Mesenchymal stem cell (in vitro differentiated cells and primary cell): ENCODE measurements around the gene KIF6.

Experiments
- DNase-seq: peaks from one replicate; pipeline ENCODE4 v3.0.0-alpha.2; 2013
- H2AFZ ChIP-seq: one replicate; pipeline ENCODE4 v1.6.1; 2013; ENCODE audit warnings: low read depth, mild to moderate bottlenecking, control low read depth, inconsistent platforms, low read length, moderate library complexity
- H2AK5ac ChIP-seq: 2 replicates; pipeline ENCODE4 v1.6.1; 2013; ENCODE audit warnings: low read length, moderate library complexity, mild to moderate bottlenecking, inconsistent platforms; ENCODE audit not compliant: severe bottlenecking
- H2BK120ac ChIP-seq: one replicate; pipeline ENCODE4 v1.6.1; 2013; ENCODE audit warnings: low read depth, mild to moderate bottlenecking, inconsistent platforms, low read length, moderate library complexity
- H2BK12ac ChIP-seq, 2 experiments: one replicate each; pipeline ENCODE4 v1.6.1; 2013; ENCODE audit warnings: inconsistent platforms in 2 of 2, low read length in 2 of 2, mild to moderate bottlenecking in 2 of 2, moderate library complexity in 2 of 2, control low read depth in 1 of 2
- H2BK15ac ChIP-seq: one replicate; pipeline ENCODE4 v1.6.1; 2013; ENCODE audit warnings: mild to moderate bottlenecking, low read depth, inconsistent platforms; ENCODE audit not compliant: poor library complexity, severe bottlenecking
- H2BK5ac ChIP-seq: 2 replicates; pipeline ENCODE4 v1.6.1; 2013; ENCODE audit warnings: low read depth, mild to moderate bottlenecking, low read length, control low read depth, inconsistent platforms; ENCODE audit not compliant: poor library complexity, severe bottlenecking
- H3K14ac ChIP-seq, 2 experiments: one replicate each; pipeline ENCODE4 v1.6.1; 2013; ENCODE audit warnings: inconsistent platforms in 2 of 2, low read length in 2 of 2, control low read depth in 1 of 2, mild to moderate bottlenecking in 1 of 2, moderate library complexity in 1 of 2
- H3K18ac ChIP-seq, 2 experiments: one replicate each; pipeline ENCODE4 v1.6.1; 2013; ENCODE audit warnings: inconsistent platforms in 2 of 2, low read length in 2 of 2, control low read depth in 1 of 2, low read depth in 1 of 2, mild to moderate bottlenecking in 1 of 2
- H3K23ac ChIP-seq, 2 experiments: one replicate each; pipeline ENCODE4 v1.6.1; 2013; ENCODE audit warnings: inconsistent platforms in 2 of 2, low read length in 2 of 2, mild to moderate bottlenecking in 2 of 2, moderate library complexity in 2 of 2, control low read depth in 1 of 2
- H3K27ac ChIP-seq: 2 replicates; pipeline ENCODE4 v1.5.1; 2013; ENCODE audit warnings: mild to moderate bottlenecking, moderate library complexity, low read length, control low read depth, inconsistent platforms; ENCODE audit not compliant: poor library complexity, severe bottlenecking
- H3K27me3 ChIP-seq, 2 experiments: 2 replicates each; pipeline versions ENCODE4 v1.6.1 to v1.7.0; 2013; ENCODE audit warnings: low read length in 2 of 2, mild to moderate bottlenecking in 2 of 2, moderate library complexity in 2 of 2, control low read depth in 1 of 2, inconsistent platforms in 1 of 2; ENCODE audit not compliant: control insufficient read depth in 1 of 2, insufficient read depth in 1 of 2
- H3K36me3 ChIP-seq, 2 experiments: 2 replicates each; pipeline versions ENCODE4 v1.6.1 to v1.7.0; 2013; ENCODE audit warnings: low read length in 2 of 2, control low read depth in 1 of 2, inconsistent platforms in 1 of 2, low read depth in 1 of 2, mild to moderate bottlenecking in 1 of 2; ENCODE audit not compliant: insufficient read depth in 2 of 2, control insufficient read depth in 1 of 2
- H3K4ac ChIP-seq, 2 experiments: one replicate each; pipeline ENCODE4 v1.6.1; 2013; ENCODE audit warnings: inconsistent platforms in 2 of 2, low read length in 2 of 2, mild to moderate bottlenecking in 2 of 2, moderate library complexity in 2 of 2, control low read depth in 1 of 2, low read depth in 1 of 2
- H3K4me1 ChIP-seq: 2 replicates; pipeline ENCODE4 v1.6.1; 2013; ENCODE audit warnings: low read depth, low read length, control low read depth; ENCODE audit not compliant: control insufficient read depth, insufficient read depth
- H3K4me2 ChIP-seq: 2 replicates; pipeline ENCODE4 v1.6.1; 2013; ENCODE audit warnings: low read length, mild to moderate bottlenecking, inconsistent platforms; ENCODE audit not compliant: poor library complexity, severe bottlenecking
- H3K4me3 ChIP-seq, 2 experiments: 2 replicates each; pipeline versions ENCODE4 v1.5.1 to v1.7.0; 2013; ENCODE audit warnings: low read length in 2 of 2, mild to moderate bottlenecking in 2 of 2, control low read depth in 1 of 2, low read depth in 1 of 2; ENCODE audit not compliant: insufficient read depth in 1 of 2
- H3K79me1 ChIP-seq: replicated peaks from 2 replicates; pipeline ENCODE4 v1.6.1; 2013; ENCODE audit warnings: mild to moderate bottlenecking, control low read depth, low read length, inconsistent platforms; ENCODE audit not compliant: poor library complexity, severe bottlenecking
- H3K9ac ChIP-seq: 2 replicates; pipeline ENCODE4 v1.7.0; 2013; ENCODE audit warnings: mild to moderate bottlenecking, low read length, moderate library complexity
- H3K9me3 ChIP-seq: 2 replicates; pipeline ENCODE4 v1.7.0; 2013; ENCODE audit warnings: mild to moderate bottlenecking, low read length; ENCODE audit not compliant: control insufficient read depth
- H4K8ac ChIP-seq: one replicate; pipeline ENCODE4 v1.6.1; 2013; ENCODE audit warnings: inconsistent platforms, mild to moderate bottlenecking, low read length, moderate library complexity
- H4K91ac ChIP-seq: one replicate; pipeline ENCODE4 v1.6.1; 2013; ENCODE audit warnings: mild to moderate bottlenecking, low read length, inconsistent platforms
- WGBS: methylation state at CpG from one replicate; pipeline ENCODE4 v1.1.7; 2013; ENCODE audit warnings: mixed read lengths; 5-methylcytosine and 5-hydroxymethylcytosine counted together

Gene KIF6

GRCh38 chr6:39614393-39614950, 110.7 kb downstream of the KIF6 start:
- Histone ChIP-seq H3K4me3 (no peak overlapping the region), H2BK15ac (no peak overlapping the region), H3K27me3 (no peaks in the 10 kb centered on the region), H3K23ac (no peak overlapping the region), H3K79me1 (no peaks in the 10 kb centered on the region), H3K18ac (no peak overlapping the region), H3K14ac (no peak overlapping the region), H2BK120ac (no peak overlapping the region), H4K91ac (no peak overlapping the region), H2BK12ac (no peak overlapping the region), H3K4me1 (peaks cover 2% of the 10 kb centered on the region), H2BK5ac (no peak overlapping the region), H2AK5ac (no peak overlapping the region), H3K9me3 (no peaks in the 10 kb centered on the region), H3K4ac (no peak overlapping the region), H3K27ac (no peak overlapping the region), H3K9ac (no peak overlapping the region), H4K8ac (no peak overlapping the region), H3K4me2 (no peak overlapping the region), H2AFZ (no peak overlapping the region), H3K36me3 (no peaks in the 10 kb centered on the region)
- no peak for DNase-seq
- 93% methylated on average over 2 of the region's 2 CpGs for WGBS

- H3K27ac ChIP-seq: no peak overlapping the region
- no peak overlapping the region for H2AFZ ChIP-seq
- DNase-seq: peak; percentile 88
- no peaks in the 10 kb centered on the region for H3K9me3 ChIP-seq
- H2BK12ac ChIP-seq: no peak overlapping the region
- no peak overlapping the region for H3K4me2 ChIP-seq
- no peak overlapping the region for H4K91ac ChIP-seq
- no peak overlapping the region for H2AK5ac ChIP-seq
- no peak overlapping the region for H3K9ac ChIP-seq
- 11% methylated on average over 3 of the region's 3 CpGs for WGBS
- no peak overlapping the region for H3K4me3 ChIP-seq
- no peak overlapping the region for H3K18ac ChIP-seq
- H3K14ac ChIP-seq: no peak overlapping the region
- no peak overlapping the region for H3K4ac ChIP-seq
- H2BK5ac ChIP-seq: no peak overlapping the region
- no peaks in the 10 kb centered on the region for H3K36me3 ChIP-seq
- no peak overlapping the region for H2BK120ac ChIP-seq
- no peaks in the 10 kb centered on the region for H3K79me1 ChIP-seq
- H2BK15ac ChIP-seq: no peak overlapping the region
- no peaks in the 10 kb centered on the region for H3K27me3 ChIP-seq
- H3K23ac ChIP-seq: no peak overlapping the region
- no peak overlapping the region for H4K8ac ChIP-seq
- peaks cover 2% of the 10 kb centered on the region for H3K4me1 ChIP-seq
These were observed 115.0 kb downstream of the KIF6 start for GRCh38 chr6:39610221-39610620.

DNA sequence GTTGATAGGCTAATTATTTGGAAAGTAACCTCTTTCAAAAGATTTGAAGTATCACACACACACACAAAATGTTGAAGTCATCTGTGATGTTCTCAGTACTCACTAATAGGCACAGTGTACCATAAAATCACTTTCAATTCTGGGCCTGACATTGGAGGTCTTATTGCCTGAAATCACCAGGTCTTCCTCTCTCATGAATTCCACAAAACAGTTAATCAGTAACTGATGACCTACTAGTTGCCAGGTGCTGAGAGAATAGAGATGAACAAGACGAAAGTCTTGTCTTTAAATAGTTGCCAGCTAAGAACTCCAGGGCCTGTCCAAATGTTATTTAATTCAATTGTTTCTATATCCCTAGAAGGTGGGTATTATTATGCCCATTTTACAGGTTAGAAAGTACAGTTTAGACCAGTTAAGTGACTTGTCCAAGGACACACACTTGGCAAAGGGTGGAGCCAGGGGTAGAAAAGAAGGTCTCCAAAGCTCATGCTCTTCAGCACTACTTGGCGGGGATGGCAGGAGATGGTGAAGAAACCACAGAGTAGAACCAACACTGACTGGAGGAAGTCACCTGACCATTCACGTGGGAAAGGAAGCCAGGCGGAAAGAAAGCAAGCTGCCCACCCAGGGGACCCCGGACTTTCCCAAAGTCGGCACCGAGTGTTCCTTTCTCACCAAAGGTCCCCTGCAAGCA, 116.4 kb downstream of the KIF6 start:
- H3K23ac ChIP-seq: no peak overlapping the region
- no peak overlapping the region for H3K4me3 ChIP-seq
- no peak overlapping the region for H3K18ac ChIP-seq
- H4K8ac ChIP-seq: no peak overlapping the region
- no peak for DNase-seq
- whole genome bisulfite sequencing: 97% methylated on average over 7 of the region's 7 CpGs
- no peak overlapping the region for H3K4me2 ChIP-seq
- H3K27ac ChIP-seq: no peak overlapping the region
- no peaks in the 10 kb centered on the region for H3K9me3 ChIP-seq
- peaks cover 2% of the 10 kb centered on the region for H3K4me1 ChIP-seq
- H3K14ac ChIP-seq: no peak overlapping the region
- no peak overlapping the region for H2BK15ac ChIP-seq
- H2AK5ac ChIP-seq: no peak overlapping the region
- H3K27me3 ChIP-seq: no peaks in the 10 kb centered on the region
- no peak overlapping the region for H2BK120ac ChIP-seq
- no peak overlapping the region for H2BK5ac ChIP-seq
- H2BK12ac ChIP-seq: no peak overlapping the region
- H3K9ac ChIP-seq: no peak overlapping the region
- H3K4ac ChIP-seq: no peak overlapping the region
- no peak overlapping the region for H4K91ac ChIP-seq
- H3K36me3 ChIP-seq: no peaks in the 10 kb centered on the region
- no peak overlapping the region for H2AFZ ChIP-seq
- no peaks in the 10 kb centered on the region for H3K79me1 ChIP-seq

GRCh38 chr6:39602601-39603519, 122.3 kb downstream of the KIF6 start:
- Histone ChIP-seq H4K91ac (no peak overlapping the region), H3K18ac (peak overlapping the region in 1 of 2 experiments; percentile 24), H2AFZ (no peak overlapping the region), H4K8ac (no peak overlapping the region), H3K4me1 (no peaks in the 10 kb centered on the region), H3K14ac (no peak overlapping the region), H2AK5ac (peak overlapping the region; percentile 66), H2BK12ac (peak overlapping the region in 1 of 2 experiments; percentile 3), H3K27me3 (no peaks in the 10 kb centered on the region), H3K9ac (no peak overlapping the region), H3K4me2 (no peak overlapping the region), H3K4ac (no peak overlapping the region), H3K79me1 (no peaks in the 10 kb centered on the region), H3K4me3 (no peak overlapping the region), H2BK15ac (no peak overlapping the region), H3K23ac (no peak overlapping the region), H2BK120ac (no peak overlapping the region), H3K9me3 (no peaks in the 10 kb centered on the region), H3K27ac (no peak overlapping the region), H3K36me3 (no peaks in the 10 kb centered on the region), H2BK5ac (no peak overlapping the region)
- no peak for DNase-seq
- WGBS: 96% methylated on average over 4 of the region's 4 CpGs
